Adrenal gland (tissue), 12 donors: ENCODE measurements around the gene EVI5L. TPM values are rescaled to one million over a fixed set of nuclear protein-coding genes. Genes with fewer than 3 reads are reported as not detected.
A peak's percentile ranks its signal among the peaks of the same experiment; 100 is the strongest.

Source experiments
- DNase-seq, 7 donors: peaks; one replicate each; pipeline ENCODE4 v3.0.0-alpha.2; 2019 to 2020
- H3K27ac ChIP-seq, 5 donors: fragments of 200-600 bp; sonication (generic) in 4 of 5; 1 replicate in 3 of 5; 2 replicates in 2 of 5; pipeline versions ENCODE4 v1.5.1 to v1.8.0; 2016 to 2020; ENCODE audit warnings: mild to moderate bottlenecking in 1 of 5
- H3K27me3 ChIP-seq: fragments of 200-600 bp; 2 replicates; pipeline ENCODE4 v1.8.0; 2021
- H3K36me3 ChIP-seq, 2 donors: fragments of 200-600 bp; replicated peaks in 1 of 2; 1 replicate in 1 of 2; 2 replicates in 1 of 2; pipeline versions ENCODE4 v1.5.1 to v1.8.0; 2018 to 2022
- H3K4me1 ChIP-seq, 2 donors: fragments of 200-600 bp; replicated peaks in 1 of 2; 1 replicate in 1 of 2; 2 replicates in 1 of 2; pipeline versions ENCODE4 v1.5.1 to v1.8.0; 2018 to 2021
- H3K4me3 ChIP-seq, 4 donors: fragments of 200-600 bp; sonication (generic) in 3 of 4; one replicate each; pipeline ENCODE4 v1.5.1; 2016 to 2018
- H3K9me3 ChIP-seq, 3 donors: fragments of 200-600 bp; sonication (generic) in 1 of 3; replicated peaks in 1 of 3; 1 replicate in 2 of 3; 2 replicates in 1 of 3; pipeline versions ENCODE4 v1.5.1 to v1.8.0; 2016 to 2021
- CTCF ChIP-seq, 6 experiments: fragments of 450-650 bp in 4 of 6; fragments of 200-600 bp in 2 of 6; sonication (generic) in 1 of 6; IDR thresholded peaks; 1 replicate in 5 of 6; 2 replicates in 1 of 6; pipeline versions ENCODE4 v1.5.1 to v1.8.0; 2016 to 2021; ENCODE audit warnings: antibody characterized with exemption in 6 of 6, mild to moderate bottlenecking in 2 of 6, moderate library complexity in 1 of 6
- POLR2A ChIP-seq, 2 donors: fragments of 450-650 bp; IDR thresholded peaks; one replicate each; pipeline ENCODE4 v1.6.1; 2017; ENCODE audit warnings: antibody characterized with exemption in 2 of 2, mild to moderate bottlenecking in 2 of 2, moderate library complexity in 1 of 2
- WGBS, 4 donors: extraction: QIAGEN DNeasy Blood & Tissue Kit in 2 of 4; methylation state at CpG; one replicate each; pipeline versions ENCODE4 v1.1.5 to v1.1.7; 2013 to 2017; 5-methylcytosine and 5-hydroxymethylcytosine counted together
- intact Hi-C, 2 donors: fragments of 100-400 bp; cut with DNase I; formaldehyde crosslinking; loops; one replicate each; pipeline versions ENCODE4 v1.14.1 to v1.15.0; 2022 to 2023
- polyA plus RNA-seq, 3 donors: library from polyadenylated mRNA; stranded (reverse); fragments of 200-250 nt in 2 of 3; fragments of 350-450 nt in 1 of 3; fragmentation: Illumina TruSeq in 1 of 3; extraction: RNeasy Lipid Tissue Mini Kit (QIAGEN cat#74804) in 1 of 3; gene quantifications; one replicate each; pipeline ENCODE4 v1.2.3, GENCODE V29; 2013 to 2014
- total RNA-seq, 9 donors: library from RNA; depleted of rRNA in 4 of 9; stranded (reverse); fragments of >200 nt in 4 of 9; fragments of 120-200 nt in 1 of 9; fragmentation: NEBNext Ultra II Directional in 1 of 9; extraction: Animal tissue kit (Norgen Biotek cat#: 25700) in 1 of 9; gene quantifications; one replicate each; pipeline versions ENCODE4 v1.1.0 to v1.2.4, GENCODE V29; 2013 to 2023
- donor health status: healthy with polysubstance abuse.
- donor health status: Bipolar disorder and iron deficiency.
- donor health status: DM: yes; HTN: yes; CAD: no.
- donor health status: DM: no; HTN: no; CAD: no.
- donor health status: DM: no; HTN: no; CAD: no.
- donor health status: DM: yes; HTN: yes; CAD: no.

The EVI5L gene
- total and polyA plus RNA-seq, 12 donors, result 8.8 to 22.2 (median 20.5) TPM

- no peaks in the 10 kb centered on the region for H3K9me3 ChIP-seq
- no peaks in the 10 kb centered on the region for H3K36me3 ChIP-seq
- no peaks in the 10 kb centered on the region for H3K4me1 ChIP-seq
- H3K4me3 ChIP-seq, result no peak overlapping the region
- 52 to 71% (median 55%) methylated on average over 3 of the region's 3 CpGs for WGBS, 4 donors
- H3K27me3 ChIP-seq, result no peaks in the 10 kb centered on the region
- no peak overlapping the region for H3K27ac ChIP-seq
- no peak for TF ChIP-seq POLR2A (IDR thresholded peaks at IDR 0.05)
- no peak for TF ChIP-seq CTCF (IDR thresholded peaks at IDR 0.05)
- no peak for DNase-seq
- intact Hi-C loops, result no loop called here
These were observed 9.4 kb upstream of the EVI5L start for GRCh38 chr19:7820588-7820987.

DNA sequence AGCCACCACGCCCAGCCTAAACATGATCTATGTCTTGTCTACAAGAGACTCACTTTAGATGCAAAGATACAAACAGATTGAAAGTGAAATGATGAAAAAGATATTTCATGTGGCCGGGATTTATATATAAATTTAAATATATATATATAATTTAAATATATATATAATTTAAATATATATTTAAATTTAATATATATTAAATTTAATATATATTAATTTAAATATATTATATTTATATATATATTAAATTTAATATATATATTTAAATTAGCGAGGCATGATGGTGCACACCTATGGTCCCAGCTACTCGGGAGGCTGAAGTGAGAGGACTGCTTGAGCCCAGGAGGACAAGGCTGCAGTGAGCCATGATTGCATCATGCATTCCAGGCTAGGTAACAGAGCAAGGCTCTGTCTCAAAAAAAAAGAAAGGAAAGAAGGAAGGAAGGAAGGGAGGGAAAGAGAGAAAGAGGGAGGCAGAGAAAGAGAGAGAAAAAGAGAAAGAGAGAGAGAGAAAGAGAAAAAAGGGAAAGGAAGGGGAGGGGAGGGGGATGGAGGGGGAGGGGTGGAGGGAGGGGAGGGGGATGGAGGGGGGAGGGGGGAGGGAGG lies 7.0 kb upstream of the EVI5L start:
- Histone ChIP-seq H3K27me3 (no peaks in the 10 kb centered on the region), H3K27ac (no peak overlapping the region), H3K9me3 (no peaks in the 10 kb centered on the region), H3K4me1 (no peaks in the 10 kb centered on the region), H3K4me3 (no peak overlapping the region), H3K36me3 (no peaks in the 10 kb centered on the region)
- TF ChIP-seq CTCF (IDR thresholded peaks at IDR 0.05) (no peak), POLR2A (IDR thresholded peaks at IDR 0.05) (no peak)
- WGBS, 4 donors, result 80 to 83% (median 82%) methylated on average over 4 of the region's 4 CpGs
- DNase-seq, result no peak
- intact Hi-C loops, result no loop called here

GRCh38 chr19:7823686-7824301 lies 6.2 kb upstream of the EVI5L start:
- H3K27me3 ChIP-seq, result no peaks in the 10 kb centered on the region
- intact Hi-C loops, result no loop called here
- 57 to 64% (median 60%) methylated on average over 9 of the region's 9 CpGs for WGBS, 4 donors

DNA sequence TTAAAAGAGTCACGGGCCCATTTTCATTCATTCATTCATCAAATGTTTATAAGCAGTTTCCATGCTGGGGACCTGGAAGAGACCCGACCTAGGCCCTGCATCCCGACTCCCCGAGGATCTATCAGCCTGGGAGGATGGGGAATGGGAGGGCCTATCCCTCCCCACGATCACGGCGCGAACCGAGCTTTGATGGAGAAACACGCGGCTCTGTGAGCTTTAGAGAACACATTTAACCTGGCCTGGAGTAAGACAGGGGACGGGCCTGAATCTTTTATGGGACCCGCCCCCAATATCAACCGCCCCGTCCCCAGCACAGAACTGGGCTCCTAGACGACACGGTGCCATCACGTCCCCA lies 875 bp upstream of the EVI5L start:
- H3K9me3 ChIP-seq, result no peaks in the 10 kb centered on the region
- 6 to 8% (median 7%) methylated on average over 10 to 18 of the region's 18 CpGs for WGBS, 4 donors
- no peaks in the 10 kb centered on the region for H3K36me3 ChIP-seq
- DNase-seq, result no peak
- H3K4me3 ChIP-seq, result peak overlapping the region in 1 of 4 donors; percentile 44
- TF ChIP-seq CTCF (IDR thresholded peaks at IDR 0.05), result no peak
- TF ChIP-seq POLR2A (IDR thresholded peaks at IDR 0.05), result no peak
- H3K27ac ChIP-seq, result peak overlapping the region in 1 of 5 donors; percentile 40
- intact Hi-C loops, result no loop called here
- peaks cover 5 to 6% of the 10 kb centered on the region in 2 donors for H3K4me1 ChIP-seq
- H3K27me3 ChIP-seq, result no peaks in the 10 kb centered on the region

More at GRCh38 chr19:7823686-7824301, 6.2 kb upstream of the EVI5L start:
- DNase-seq, result no peak
- Histone ChIP-seq H3K4me1 (no peaks in the 10 kb centered on the region), H3K36me3 (no peaks in the 10 kb centered on the region), H3K4me3 (no peak overlapping the region), H3K9me3 (no peaks in the 10 kb centered on the region), H3K27ac (no peak overlapping the region)
- TF ChIP-seq CTCF (IDR thresholded peaks at IDR 0.05) (no peak), POLR2A (IDR thresholded peaks at IDR 0.05) (no peak)
